ENCODE data around the gene IWS1.

DNA sequence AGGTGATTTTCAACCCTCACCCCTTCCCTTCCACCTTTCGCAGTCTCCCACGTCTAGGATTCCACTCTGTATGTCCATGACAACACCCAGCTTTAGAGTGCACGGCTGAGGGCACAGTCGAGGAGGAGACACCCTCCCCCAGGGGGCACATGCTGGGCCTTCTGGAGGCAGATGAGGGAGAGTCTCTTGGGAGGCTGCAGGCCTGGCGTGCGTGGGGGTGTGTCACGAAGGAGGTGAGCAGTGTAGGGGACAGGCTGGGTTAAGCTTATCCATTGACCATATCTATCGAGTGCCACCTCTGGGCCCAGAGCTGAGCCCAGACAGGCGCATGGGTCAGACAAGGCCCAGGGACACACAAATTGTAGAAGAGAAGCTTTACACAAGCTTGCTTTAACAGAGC, 89.2 kb downstream of the IWS1 start:
- TF ChIP-seq L3MBTL2 (conservative IDR thresholded peaks at IDR 0.05): no peak
- TF ChIP-seq BHLHE40 (IDR thresholded peaks at IDR 0.05; ENCODE audit: borderline replicate concordance): no peak
- no peak for TF ChIP-seq ARNT (IDR thresholded peaks at IDR 0.05)
- TF ChIP-seq FOXK2 (IDR thresholded peaks at IDR 0.05): no peak
- no peak for TF ChIP-seq ZNF384 (IDR thresholded peaks at IDR 0.05)
- TF ChIP-seq SUZ12 (IDR thresholded peaks at IDR 0.05): no peak
- no peak for TF ChIP-seq HDGF (IDR thresholded peaks at IDR 0.05; ENCODE audit: borderline replicate concordance)
- no peak for TF ChIP-seq FOXM1 (IDR thresholded peaks at IDR 0.05; ENCODE audit: borderline replicate concordance)
- no peak for TF ChIP-seq TARDBP (IDR thresholded peaks at IDR 0.05)
- TF ChIP-seq CTBP1 (IDR thresholded peaks at IDR 0.05; ENCODE audit: borderline replicate concordance): no peak
- TF ChIP-seq NFRKB (IDR thresholded peaks at IDR 0.05): no peak

Data from HEK293T (cell line).